Upper lobe of left lung (tissue), 6 donors: Measurements from ENCODE around the gene CEACAM18. TPM values are rescaled to one million over a fixed set of nuclear protein-coding genes. Genes with fewer than 3 reads are reported as not detected.

ENCODE experiments used
- ATAC-seq, 2 donors: fragments of 200-7000 bp; cut with Tn5 transposase; one replicate each; pipeline ENCODE4 v1.9.1; 2022; ENCODE audit warnings: mild to moderate bottlenecking in 2 of 2, moderate library complexity in 2 of 2; ENCODE audit not compliant: low FRiP score in 2 of 2
- DNase-seq, 2 donors: peaks; one replicate each; pipeline ENCODE4 v3.0.0-alpha.2; 2019 to 2020
- H3K27ac ChIP-seq, 4 donors: fragments of 200-600 bp; sonication (generic); one replicate each; pipeline ENCODE4 v1.5.1; 2016 to 2019
- H3K27me3 ChIP-seq, 4 donors: fragments of 200-600 bp; sonication (generic); one replicate each; pipeline ENCODE4 v1.5.1; 2017 to 2019
- H3K36me3 ChIP-seq, 4 donors: fragments of 200-600 bp; sonication (generic); one replicate each; pipeline ENCODE4 v1.5.1; 2016 to 2019
- H3K4me1 ChIP-seq, 4 donors: fragments of 200-600 bp; sonication (generic); one replicate each; pipeline ENCODE4 v1.5.1; 2018 to 2019
- H3K4me3 ChIP-seq, 4 donors: fragments of 200-600 bp; sonication (generic); one replicate each; pipeline ENCODE4 v1.5.1; 2017 to 2019; ENCODE audit warnings: mild to moderate bottlenecking in 2 of 4, moderate library complexity in 1 of 4
- H3K9me3 ChIP-seq, 4 donors: fragments of 200-600 bp; sonication (generic); one replicate each; pipeline ENCODE4 v1.5.1; 2018 to 2019
- CTCF ChIP-seq, 6 experiments: fragments of 450-650 bp in 4 of 6; fragments of 200-600 bp in 2 of 6; sonication (generic) in 2 of 6; IDR thresholded peaks; one replicate each; pipeline ENCODE4 v1.5.1; 2016 to 2019; ENCODE audit warnings: antibody characterized with exemption in 6 of 6
- EP300 ChIP-seq, 4 donors: sonication (generic); formaldehyde crosslinking; IDR thresholded peaks; one replicate each; pipeline ENCODE4 v1.5.1; 2017; ENCODE audit warnings: antibody characterized with exemption in 4 of 4, control low read depth in 2 of 4
- POLR2A ChIP-seq, 4 donors: fragments of 450-650 bp; IDR thresholded peaks; one replicate each; pipeline ENCODE4 v1.5.1; 2016 to 2017; ENCODE audit warnings: antibody characterized with exemption in 4 of 4, mild to moderate bottlenecking in 2 of 4
- POLR2AphosphoS5 ChIP-seq, 2 donors: sonication (generic); formaldehyde crosslinking; IDR thresholded peaks; one replicate each; pipeline ENCODE4 v1.5.1; 2017; ENCODE audit warnings: antibody characterized with exemption in 2 of 2
- WGBS, 2 donors: methylation state at CpG; one replicate each; pipeline ENCODE4 v1.1.5; 2017 to 2018; 5-methylcytosine and 5-hydroxymethylcytosine counted together
- total RNA-seq, 6 donors: library from RNA; depleted of rRNA in 4 of 6; stranded (reverse); fragments of >200 nt in 4 of 6; gene quantifications; one replicate each; pipeline versions ENCODE4 v1.1.0 to v1.2.1, GENCODE V29; 2016 to 2021
- donor health status: DM: no; HTN: no; CAD: no; lungs with moderate emphysema.
- donor health status: DM: no; HTN: yes; CAD: no; lungs with severe emphysema.

Gene CEACAM18
- total RNA-seq, 6 donors from 2014 or later = not detected

- Histone ChIP-seq H3K4me1 (peaks cover 0 to 5% (median under 1%) of the 10 kb centered on the region in 4 donors), H3K27me3 (no peaks in the 10 kb centered on the region), H3K4me3 (no peak overlapping the region), H3K36me3 (no peaks in the 10 kb centered on the region), H3K27ac (no peak overlapping the region), H3K9me3 (no peaks in the 10 kb centered on the region)
- DNase-seq = peak in 1 of 2 donors; percentile 78
- no peak for TF ChIP-seq POLR2AphosphoS5 (IDR thresholded peaks at IDR 0.05)
- peak; percentile 61 to 77 (median 73) for TF ChIP-seq CTCF (IDR thresholded peaks at IDR 0.05)
- 30 to 37% methylated on average over 7 of the region's 7 CpGs for WGBS, 2 donors
- ATAC-seq = peak; percentile 77 to 83
Observed at GRCh38 chr19:51473009-51473707, 5.2 kb upstream of the CEACAM18 start.

- Histone ChIP-seq H3K27me3 (no peaks in the 10 kb centered on the region), H3K9me3 (no peaks in the 10 kb centered on the region), H3K4me1 (no peaks in the 10 kb centered on the region), H3K36me3 (no peaks in the 10 kb centered on the region), H3K27ac (no peak overlapping the region), H3K4me3 (no peak overlapping the region)
- DNase-seq = no peak
- whole genome bisulfite sequencing, 2 donors = 89 to 91% methylated on average over 3 of the region's 3 CpGs
- ATAC-seq = no peak
- no peak for TF ChIP-seq CTCF (IDR thresholded peaks at IDR 0.05)
- no peak for TF ChIP-seq POLR2A (IDR thresholded peaks at IDR 0.05)
- no peak for TF ChIP-seq EP300 (IDR thresholded peaks at IDR 0.05)
- TF ChIP-seq POLR2AphosphoS5 (IDR thresholded peaks at IDR 0.05) = no peak
Observed at GRCh38 chr19:51476164-51476563, 2.2 kb upstream of the CEACAM18 start.

DNA sequence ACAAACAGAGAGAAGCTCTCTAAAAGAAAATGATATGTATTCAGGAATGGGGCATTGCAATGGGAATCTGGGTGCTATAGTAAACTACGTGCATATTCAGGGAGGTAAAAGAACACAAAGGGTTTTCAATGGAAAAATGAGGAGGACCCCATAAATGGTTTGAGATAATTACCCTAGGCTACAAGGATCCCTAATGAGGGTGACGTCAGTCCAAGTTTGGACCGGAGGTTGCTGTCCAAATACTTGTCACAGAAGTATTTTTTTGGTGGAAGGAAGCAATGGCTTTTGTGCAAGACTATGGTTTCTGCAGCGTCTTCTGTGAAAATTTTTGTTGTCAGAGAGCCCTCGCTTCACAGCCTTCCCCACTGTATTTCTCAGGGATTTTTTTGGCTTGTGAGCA is 995 bp upstream of the CEACAM18 start:
- Histone ChIP-seq H3K27ac (no peak overlapping the region), H3K36me3 (no peaks in the 10 kb centered on the region), H3K9me3 (no peaks in the 10 kb centered on the region), H3K4me1 (no peaks in the 10 kb centered on the region), H3K27me3 (no peaks in the 10 kb centered on the region), H3K4me3 (no peak overlapping the region)
- no peak for TF ChIP-seq EP300 (IDR thresholded peaks at IDR 0.05)
- no peak for TF ChIP-seq POLR2A (IDR thresholded peaks at IDR 0.05)
- no peak for TF ChIP-seq CTCF (IDR thresholded peaks at IDR 0.05)
- TF ChIP-seq POLR2AphosphoS5 (IDR thresholded peaks at IDR 0.05) = no peak
- DNase-seq (no peak), ATAC-seq (no peak)
- WGBS, 2 donors = 56 to 66% methylated on average over 5 of the region's 5 CpGs

DNA sequence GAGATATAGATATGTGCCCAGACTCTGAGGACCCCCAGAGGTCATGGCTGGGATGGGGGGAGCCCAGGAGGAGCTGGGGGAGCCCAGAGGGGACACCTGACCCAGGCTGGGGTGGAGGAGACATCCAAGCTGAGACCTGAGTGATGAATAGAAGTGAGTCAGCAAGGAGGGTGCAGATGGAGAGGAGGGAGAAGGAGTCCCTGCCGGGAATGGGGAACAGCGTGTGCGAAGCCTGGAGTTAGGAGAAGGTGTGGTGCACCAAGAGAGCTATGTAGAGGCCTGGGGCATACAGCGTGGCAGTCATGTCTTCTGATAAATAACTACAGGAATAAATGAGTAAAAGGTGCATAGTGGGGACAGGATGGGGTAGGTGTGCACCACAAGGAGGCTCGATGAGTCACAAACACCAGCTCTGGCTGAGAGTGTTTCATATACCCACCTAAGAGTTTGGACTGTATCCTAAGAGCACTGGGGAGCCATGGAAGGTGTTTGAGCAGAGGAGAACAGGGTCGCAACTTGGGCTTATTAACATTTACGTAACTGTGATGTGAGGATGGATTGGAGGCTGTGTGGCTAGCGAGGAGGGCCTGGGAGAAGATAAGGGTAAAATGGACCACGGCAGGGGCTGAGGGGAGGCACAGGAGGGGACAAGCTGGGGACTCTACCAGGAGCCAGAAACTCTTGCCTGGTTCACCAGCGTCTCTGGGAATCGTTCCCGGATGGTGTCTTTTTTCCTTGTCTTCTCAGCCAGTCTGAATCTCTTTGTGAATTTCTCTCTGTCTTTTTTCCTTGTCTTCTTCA is 1.4 kb downstream of the CEACAM18 start:
- ATAC-seq = no peak
- H3K4me3 ChIP-seq = no peak overlapping the region
- H3K27me3 ChIP-seq = no peaks in the 10 kb centered on the region
- no peaks in the 10 kb centered on the region for H3K4me1 ChIP-seq
- DNase-seq = no peak
- TF ChIP-seq POLR2A (IDR thresholded peaks at IDR 0.05) = no peak
- TF ChIP-seq POLR2AphosphoS5 (IDR thresholded peaks at IDR 0.05) = no peak
- no peak for TF ChIP-seq EP300 (IDR thresholded peaks at IDR 0.05)
- no peak for TF ChIP-seq CTCF (IDR thresholded peaks at IDR 0.05)
- no peaks in the 10 kb centered on the region for H3K36me3 ChIP-seq
- 78 to 80% methylated on average over 12 of the region's 12 CpGs for WGBS, 2 donors
- no peak overlapping the region for H3K27ac ChIP-seq
- no peaks in the 10 kb centered on the region for H3K9me3 ChIP-seq
